HG03066 (cell line): ENCODE data around the gene CCDC141.
A peak's percentile ranks its signal among the peaks of the same experiment; 100 is the strongest.
"Not testable (repeated sequence)": the region's sequence is repeated elsewhere in the genome, so short reads cannot be mapped to it uniquely, and the experiment has no call there.

Experiments used
- ATAC-seq: cut with Tn5 transposase; IDR thresholded peaks from one replicate; pipeline ENCODE4 v1.9.1; 2021; ENCODE audit warnings: low read depth; ENCODE audit not compliant: unreplicated experiment

The CCDC141 gene

DNA sequence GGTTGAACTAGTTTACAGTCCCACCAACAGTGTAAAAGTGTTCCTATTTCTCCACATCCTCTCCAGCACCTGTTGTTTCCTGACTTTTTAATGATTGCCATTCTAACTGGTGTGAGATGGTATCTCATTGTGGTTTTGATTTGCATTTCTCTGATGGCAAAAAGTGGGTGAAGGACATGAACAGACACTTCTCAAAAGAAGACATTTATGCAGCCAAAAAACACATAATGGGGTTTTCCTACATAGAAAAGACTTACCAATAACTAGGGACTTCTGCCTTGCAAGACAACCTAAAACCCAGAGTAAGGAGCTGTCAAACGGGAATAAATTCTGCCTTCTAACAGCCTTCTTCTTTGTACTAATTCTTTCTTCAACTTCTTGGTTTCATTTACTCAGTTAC is 4.3 kb downstream of the CCDC141 start:
- ATAC-seq: not testable (repeated sequence)

GRCh38 chr2:179044500-179044899 is 5.4 kb downstream of the CCDC141 start:
- ATAC-seq: no peak

GRCh38 chr2:179037807-179038206 is 12.1 kb downstream of the CCDC141 start:
- no peak for ATAC-seq

DNA sequence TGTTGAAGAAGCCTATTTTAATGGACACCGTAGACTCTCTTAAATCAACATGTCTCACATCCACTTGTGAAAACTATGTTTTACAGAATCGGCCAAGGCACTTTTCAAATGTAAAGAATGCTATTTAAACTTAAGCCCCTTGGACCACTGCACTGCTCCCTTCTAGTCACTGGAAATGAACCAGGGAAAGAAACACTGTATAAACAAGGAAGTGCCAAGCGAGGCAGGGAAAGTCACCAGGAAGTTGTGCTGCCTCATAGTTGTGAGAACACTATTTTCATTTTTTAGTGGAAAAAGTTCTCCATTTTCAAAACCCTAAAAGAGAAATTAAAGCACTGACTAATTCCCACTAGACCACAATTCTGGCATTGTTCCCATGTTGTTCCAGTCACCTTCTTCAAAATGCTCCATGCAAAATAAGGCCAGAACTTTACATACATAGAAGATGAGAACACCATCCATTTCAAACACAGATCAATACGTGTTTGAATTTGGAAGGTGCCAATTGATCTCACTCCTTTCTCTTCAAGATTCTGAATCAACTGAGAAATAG is 13.5 kb downstream of the CCDC141 start:
- no peak for ATAC-seq

DNA sequence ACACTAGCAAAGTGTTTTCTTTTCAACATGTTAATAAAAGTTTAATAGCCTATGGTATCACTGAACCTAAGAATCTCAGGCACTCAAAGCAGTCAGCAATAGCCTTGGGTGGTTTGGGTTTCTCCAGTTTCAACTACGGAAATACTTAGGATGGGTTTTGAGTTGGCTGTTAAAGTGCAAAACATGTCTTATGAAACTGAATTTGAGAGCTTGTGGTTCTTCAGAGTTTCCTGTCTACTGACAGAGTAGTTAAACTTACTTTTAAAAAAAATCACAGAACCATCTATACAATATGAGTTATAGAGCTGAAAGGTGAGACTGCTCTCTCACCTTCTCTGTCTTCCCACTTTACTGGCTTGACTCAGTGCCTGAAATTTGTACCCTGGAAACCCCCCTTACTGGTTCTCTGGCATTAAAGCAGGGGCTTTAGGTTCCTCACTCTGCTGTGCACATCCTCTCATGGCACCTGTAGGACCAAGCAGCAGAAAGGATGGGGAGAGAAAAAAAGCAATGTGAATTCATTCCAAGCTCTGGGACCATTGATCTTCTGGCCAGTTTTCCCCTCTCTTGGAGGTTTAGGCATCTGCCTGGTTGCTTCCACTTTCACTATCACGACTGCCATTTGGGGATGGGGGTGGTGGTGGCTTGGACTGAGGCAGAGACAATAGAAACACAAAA is 18.1 kb downstream of the CCDC141 start:
- peak; percentile 96 for ATAC-seq

DNA sequence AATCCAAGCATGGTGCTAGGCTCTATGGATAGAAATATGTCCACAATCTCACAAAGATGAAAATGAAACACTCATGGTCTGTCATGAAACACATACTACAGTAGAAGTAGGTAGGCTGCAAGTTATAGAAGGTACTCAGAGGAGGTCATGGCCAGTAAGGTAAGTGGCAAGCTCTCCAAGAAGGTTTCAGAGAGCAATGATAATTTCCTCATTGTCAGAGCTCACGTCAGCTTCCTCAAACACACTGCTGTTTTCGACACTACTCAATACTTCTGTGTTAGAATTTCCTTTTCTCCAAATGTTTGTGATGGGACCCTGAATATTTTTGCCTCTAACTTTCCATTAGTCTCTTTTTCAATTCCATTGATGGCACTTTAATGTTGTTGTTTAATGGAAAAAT is 25.5 kb downstream of the CCDC141 start:
- no peak for ATAC-seq

DNA sequence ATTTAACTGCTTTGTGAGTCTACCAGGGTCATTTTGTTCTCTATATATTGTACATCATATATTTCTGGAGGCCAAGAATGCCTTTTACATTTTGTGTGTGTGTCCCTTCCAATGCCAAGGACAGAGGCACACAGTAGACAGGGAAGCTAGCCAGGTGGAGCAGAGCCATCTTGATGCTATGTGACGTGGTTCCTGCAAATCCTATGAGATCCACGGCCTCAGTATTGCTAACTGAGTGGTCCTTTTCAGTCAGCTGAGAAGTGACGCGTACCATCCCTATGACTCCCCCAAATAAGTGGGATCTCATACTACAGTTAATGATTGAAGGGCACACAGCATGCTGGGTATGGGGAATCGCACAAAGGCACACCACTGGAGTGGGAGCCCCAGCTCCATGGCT is 27.3 kb downstream of the CCDC141 start:
- no peak for ATAC-seq

GRCh38 chr2:179021258-179021657 is 28.7 kb downstream of the CCDC141 start:
- no peak for ATAC-seq

DNA sequence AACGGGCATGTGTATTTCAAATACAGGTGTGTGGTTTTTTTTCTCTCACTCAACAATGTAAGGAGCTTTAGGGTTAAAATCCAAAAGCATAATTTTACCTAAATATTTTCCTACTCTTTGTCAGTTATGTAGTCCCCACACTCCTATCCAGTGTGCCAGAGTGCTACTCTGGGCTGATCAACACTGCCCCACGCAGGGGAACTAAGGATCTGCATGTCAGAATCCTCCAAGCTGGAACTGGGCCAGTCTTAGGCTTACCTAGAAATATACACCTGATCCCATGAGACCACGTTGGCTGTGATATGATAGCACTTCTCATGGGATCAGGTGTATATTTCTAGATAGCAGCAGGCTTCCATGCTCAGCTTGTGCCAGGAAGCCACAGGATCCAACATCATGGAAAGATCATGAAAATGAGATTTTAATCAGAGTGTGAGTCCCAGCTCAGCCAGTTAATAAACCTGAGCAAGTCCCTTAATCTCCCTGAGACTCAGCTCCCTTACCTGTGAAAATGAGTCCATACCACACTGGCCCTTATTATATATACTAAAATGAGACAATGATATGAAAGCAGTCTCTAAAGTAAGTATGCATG is 29.7 kb downstream of the CCDC141 start:
- peak; percentile 60 for ATAC-seq

GRCh38 chr2:179019260-179019659 is 30.7 kb downstream of the CCDC141 start:
- ATAC-seq: no peak

DNA sequence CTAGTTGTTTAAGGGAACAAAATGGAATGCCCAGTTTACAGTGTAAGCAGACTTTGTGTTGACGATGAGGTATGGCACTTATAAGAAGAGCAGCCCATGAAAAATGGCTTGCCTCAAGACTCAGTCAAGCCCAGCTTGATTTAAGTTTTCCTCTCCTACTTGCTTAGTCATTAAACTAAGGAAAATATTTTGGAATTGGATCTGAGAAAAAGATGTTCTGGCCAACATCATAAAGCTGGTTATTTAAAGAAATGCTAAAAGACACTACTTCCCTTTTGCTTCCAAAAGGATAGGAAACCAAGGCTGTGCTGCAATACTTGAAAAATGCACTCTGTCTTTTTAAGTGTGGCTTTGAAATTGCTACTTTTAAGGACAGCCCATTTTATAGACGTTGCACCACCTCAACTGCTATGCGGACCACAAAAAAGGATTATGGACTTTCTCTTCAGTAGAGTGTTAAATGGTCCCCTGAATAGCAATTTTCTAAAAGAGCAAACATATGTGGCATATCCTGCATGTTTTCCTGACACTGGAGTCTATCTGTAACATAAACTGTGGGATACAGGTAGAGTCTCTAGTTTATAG is 32.1 kb downstream of the CCDC141 start:
- no peak for ATAC-seq

DNA sequence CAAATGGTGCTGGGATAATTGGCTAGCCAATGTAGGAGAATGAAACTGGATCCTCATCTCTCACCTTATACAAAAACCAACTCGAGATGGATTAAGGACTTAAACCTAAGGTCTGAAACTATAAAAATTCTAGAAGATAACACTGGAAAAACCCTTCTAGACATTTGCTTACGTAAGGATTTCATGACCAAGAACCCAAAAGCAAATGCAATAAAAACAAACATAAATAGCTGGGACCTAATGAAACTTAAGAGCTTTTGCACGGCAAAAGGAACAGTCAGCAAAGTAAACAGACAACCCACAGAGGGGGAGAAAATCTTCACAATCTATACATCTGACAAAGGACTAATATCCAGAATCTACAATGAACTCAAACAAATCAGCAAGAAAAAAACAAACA is 35.7 kb downstream of the CCDC141 start:
- not testable (repeated sequence) for ATAC-seq

DNA sequence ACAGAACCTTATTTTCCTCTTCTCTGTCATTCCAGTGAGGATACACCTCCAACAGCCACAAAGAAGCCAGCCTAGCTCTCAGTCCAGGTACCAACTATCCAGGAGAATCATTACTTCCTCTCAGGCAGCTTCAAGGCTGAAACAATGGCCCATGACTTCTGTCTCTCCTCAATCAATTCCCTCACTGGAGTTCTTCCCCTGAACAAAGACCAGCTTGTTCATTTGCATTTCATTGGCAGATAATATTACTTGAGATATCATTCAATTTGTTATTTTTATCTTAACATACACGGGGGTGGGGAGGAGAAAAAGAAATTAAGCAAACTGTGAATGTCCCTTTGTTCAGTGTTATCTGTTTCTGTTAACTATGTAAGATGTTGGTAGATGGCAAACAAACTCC is 44.0 kb downstream of the CCDC141 start:
- ATAC-seq: no peak

DNA sequence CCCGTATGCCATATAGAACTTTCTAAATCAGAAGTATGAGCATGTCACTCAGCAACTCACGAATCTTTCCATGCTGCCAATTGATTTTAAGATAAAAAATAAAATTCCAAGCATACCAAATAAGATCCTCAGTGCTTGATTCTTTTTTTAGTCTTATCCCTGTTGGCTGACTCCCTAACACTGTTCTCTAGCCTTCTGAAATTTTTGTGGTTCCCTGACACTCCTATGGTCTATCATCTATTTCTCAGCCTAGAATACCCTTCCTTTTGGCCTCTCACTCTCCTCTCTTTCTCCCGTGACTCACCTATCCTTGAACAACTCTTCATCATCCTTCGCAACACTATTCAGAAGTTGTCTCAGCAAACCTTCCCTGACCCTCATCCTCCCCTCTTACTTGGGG is 50.5 kb downstream of the CCDC141 start:
- no peak for ATAC-seq

DNA sequence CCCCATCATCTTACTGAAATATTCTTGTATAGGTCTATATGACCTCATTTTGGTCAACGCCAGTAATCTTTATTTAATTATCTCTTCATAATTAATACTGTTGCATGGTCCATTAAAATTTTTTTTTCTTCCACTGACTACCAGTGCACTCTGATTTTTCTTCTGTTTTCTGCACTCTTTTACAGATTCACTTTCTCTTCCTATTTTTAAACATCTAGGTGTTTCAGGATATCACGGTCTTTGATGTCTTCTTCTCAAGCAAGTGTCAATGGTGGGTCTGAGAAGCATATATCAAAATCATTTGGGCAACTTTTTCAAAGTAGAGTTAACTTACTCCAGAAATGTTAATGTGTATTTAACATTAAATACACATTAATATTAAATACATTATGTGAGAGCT is 51.4 kb downstream of the CCDC141 start:
- ATAC-seq: no peak

DNA sequence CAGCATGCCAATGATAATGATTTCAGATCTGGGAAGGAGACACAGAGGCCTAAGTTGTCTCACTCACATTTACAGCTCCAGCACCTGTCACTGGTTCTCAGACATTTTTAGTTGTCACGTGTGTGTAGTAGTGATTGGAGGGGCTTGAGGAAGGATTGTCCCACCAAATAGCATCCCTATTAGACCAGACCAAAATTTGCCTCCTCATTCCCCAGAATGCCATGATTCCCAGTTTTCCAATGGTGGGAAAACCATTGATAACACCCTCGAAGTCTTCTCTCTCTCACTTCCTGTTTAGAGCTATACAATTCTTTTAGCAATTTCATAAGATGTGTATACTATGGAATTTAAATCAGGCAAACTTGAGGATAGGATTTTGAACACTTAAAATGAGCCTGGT is 52.5 kb downstream of the CCDC141 start:
- no peak for ATAC-seq

DNA sequence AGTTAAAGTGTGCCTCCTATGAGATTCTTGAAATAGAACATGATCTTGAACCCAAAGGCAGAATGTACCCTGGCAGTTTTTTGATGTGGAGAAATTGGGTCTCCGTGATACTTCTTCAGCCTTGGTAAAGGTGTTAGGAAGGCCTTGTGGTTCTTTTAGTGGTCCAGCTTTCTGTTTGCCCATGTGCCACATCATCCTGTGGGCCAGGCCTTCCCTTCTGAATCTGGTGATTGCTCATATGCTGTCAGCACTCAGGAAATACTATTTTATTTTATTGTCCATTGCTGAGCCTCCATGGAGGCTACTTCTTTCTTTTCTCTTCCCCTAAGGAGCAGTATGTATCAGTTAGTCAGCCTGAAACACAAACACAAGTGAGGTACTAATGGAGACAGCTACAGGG is 52.9 kb downstream of the CCDC141 start:
- no peak for ATAC-seq

DNA sequence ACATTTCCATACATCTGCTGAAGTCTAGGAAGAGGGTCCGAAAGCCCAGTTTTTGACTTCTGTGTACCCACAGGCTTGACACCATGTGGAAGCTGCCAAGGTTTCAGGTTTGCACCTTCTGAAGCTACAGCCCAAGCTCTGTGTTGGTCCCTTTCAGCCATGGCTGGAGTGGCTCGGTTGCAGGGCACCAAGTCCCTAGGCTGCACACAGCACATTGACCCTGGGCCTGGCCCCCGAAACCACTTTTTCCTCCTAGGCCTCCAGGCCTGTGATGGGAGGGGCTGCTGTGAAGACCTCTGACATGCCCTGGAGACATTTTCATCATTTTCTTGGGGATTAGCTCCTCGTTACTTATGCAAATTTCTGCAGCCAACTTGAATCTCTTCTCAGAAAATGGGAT is 55.7 kb downstream of the CCDC141 start:
- ATAC-seq: no peak

GRCh38 chr2:178993788-178994187 is 56.1 kb downstream of the CCDC141 start:
- ATAC-seq: no peak

- not testable (repeated sequence) for ATAC-seq
These were observed 57.2 kb downstream of the CCDC141 start for GRCh38 chr2:178992719-178993118.

- ATAC-seq: peak; percentile 84
These were observed 59.2 kb downstream of the CCDC141 start for GRCh38 chr2:178990533-178991241.
